ENCODE results near the gene CEP192.

DNA sequence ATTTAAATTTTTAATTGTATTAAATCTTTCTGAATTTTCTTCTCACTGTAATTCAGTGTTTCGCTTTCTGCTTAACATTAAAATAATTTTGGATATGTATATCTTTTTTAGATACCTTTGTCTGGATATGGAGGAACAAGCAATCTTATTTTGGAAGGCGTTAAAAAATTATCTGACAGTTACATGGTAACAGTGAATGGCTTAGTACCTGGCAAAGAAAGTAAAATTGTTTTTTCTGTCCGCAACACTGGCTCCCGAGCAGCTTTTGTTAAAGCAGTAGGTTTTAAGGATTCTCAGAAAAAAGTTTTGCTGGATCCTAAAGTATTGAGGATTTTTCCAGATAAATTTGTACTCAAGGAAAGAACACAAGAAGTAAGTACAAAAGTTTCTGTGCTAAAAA, 95.7 kb downstream of the CEP192 start:
- TF ChIP-seq, protein P1, sequence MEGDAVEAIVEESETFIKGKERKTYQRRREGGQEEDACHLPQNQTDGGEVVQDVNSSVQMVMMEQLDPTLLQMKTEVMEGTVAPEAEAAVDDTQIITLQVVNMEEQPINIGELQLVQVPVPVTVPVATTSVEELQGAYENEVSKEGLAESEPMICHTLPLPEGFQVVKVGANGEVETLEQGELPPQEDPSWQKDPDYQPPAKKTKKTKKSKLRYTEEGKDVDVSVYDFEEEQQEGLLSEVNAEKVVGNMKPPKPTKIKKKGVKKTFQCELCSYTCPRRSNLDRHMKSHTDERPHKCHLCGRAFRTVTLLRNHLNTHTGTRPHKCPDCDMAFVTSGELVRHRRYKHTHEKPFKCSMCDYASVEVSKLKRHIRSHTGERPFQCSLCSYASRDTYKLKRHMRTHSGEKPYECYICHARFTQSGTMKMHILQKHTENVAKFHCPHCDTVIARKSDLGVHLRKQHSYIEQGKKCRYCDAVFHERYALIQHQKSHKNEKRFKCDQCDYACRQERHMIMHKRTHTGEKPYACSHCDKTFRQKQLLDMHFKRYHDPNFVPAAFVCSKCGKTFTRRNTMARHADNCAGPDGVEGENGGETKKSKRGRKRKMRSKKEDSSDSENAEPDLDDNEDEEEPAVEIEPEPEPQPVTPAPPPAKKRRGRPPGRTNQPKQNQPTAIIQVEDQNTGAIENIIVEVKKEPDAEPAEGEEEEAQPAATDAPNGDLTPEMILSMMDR (conservative IDR thresholded peaks at IDR 0.05 in 1 of 2, IDR thresholded peaks at IDR 0.05 in 1 of 2; ENCODE audit: extremely low read depth in 1 of 2, insufficient read depth in 1 of 2, low read depth in 1 of 2, low read length in 2 of 2) = no peak
- no peak for TF ChIP-seq EZH2 (IDR thresholded peaks at IDR 0.05; ENCODE audit: borderline replicate concordance, low read length)

Data from mammary epithelial cell (primary cell).